ENCODE measurements around the gene BSN. TPM values are rescaled to one million over a fixed set of nuclear protein-coding genes. Genes with fewer than 3 reads are reported as not detected.

The BSN gene
- total RNA-seq, 1 donor from 2014 or later = 0.92 TPM

DNA sequence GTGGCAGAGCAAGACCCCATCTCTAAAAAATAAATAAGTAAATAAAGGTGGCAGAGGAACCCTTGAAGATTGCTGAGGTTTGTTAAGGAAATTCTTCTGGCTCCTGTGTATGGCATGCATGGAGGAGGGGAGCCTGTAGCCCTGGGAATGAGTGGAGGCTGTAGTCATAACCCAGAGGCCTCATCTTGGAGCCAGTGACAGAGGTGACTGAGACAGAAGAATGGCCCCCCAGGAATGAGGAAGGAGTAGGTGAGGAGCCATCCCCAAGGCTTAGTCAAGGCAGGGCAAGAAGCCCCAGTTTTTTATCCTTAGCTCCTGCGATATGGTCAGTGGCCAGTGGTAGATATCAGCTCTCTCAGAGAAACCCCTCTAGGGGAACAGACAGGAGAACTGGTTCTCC lies 46.5 kb downstream of the BSN start:
- no peak overlapping the region for H3K4me3 ChIP-seq (ENCODE audit: low read depth, low read length)
- TF ChIP-seq, protein P1, sequence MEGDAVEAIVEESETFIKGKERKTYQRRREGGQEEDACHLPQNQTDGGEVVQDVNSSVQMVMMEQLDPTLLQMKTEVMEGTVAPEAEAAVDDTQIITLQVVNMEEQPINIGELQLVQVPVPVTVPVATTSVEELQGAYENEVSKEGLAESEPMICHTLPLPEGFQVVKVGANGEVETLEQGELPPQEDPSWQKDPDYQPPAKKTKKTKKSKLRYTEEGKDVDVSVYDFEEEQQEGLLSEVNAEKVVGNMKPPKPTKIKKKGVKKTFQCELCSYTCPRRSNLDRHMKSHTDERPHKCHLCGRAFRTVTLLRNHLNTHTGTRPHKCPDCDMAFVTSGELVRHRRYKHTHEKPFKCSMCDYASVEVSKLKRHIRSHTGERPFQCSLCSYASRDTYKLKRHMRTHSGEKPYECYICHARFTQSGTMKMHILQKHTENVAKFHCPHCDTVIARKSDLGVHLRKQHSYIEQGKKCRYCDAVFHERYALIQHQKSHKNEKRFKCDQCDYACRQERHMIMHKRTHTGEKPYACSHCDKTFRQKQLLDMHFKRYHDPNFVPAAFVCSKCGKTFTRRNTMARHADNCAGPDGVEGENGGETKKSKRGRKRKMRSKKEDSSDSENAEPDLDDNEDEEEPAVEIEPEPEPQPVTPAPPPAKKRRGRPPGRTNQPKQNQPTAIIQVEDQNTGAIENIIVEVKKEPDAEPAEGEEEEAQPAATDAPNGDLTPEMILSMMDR (IDR thresholded peaks at IDR 0.05; ENCODE audit: insufficient read depth, low read length, poor library complexity, severe bottlenecking) = no peak
- DNase-seq (ENCODE audit: low read depth) = no peak
- H3K36me3 ChIP-seq (ENCODE audit: control insufficient read depth, insufficient read depth, low read length) = no peaks in the 10 kb centered on the region
- no peaks in the 10 kb centered on the region for H3K27me3 ChIP-seq (ENCODE audit: control insufficient read depth, insufficient read depth, low read length)

DNA sequence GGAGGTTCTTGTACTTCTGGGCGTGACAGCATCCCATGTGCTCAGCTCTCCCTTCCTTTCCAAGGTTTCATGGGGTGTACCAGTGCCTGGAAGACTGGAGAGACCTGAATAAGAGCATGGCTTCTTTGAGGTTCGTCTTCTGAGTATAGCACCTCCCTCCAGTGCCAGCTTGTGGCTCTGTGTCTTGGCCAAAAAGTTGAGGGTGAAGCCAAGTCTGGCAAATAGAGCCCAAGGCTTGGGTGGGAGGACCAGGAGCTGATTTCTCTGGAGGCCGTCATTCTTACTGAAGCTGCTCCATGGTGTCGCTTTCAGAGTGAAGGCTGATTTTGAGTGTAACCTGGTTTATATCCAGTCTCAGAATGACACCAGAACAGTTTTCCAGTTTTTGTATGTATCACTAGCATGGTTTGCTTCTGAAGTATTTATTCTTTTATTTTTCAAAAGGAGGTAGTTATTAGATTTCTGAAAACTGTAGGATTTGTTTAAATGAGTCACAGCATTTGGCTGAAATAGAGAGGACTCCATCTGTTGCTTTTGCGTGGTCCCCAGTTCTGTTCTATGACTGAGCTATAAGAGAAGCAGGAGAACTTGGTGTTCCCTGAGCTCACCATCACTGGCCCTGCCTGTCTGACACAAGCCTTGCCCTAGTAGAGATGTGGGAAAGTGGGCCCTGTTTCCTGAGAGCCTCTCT lies 47.2 kb downstream of the BSN start:
- DNase-seq (ENCODE audit: low read depth) = no peak
- TF ChIP-seq, protein P1 (IDR thresholded peaks at IDR 0.05; ENCODE audit: insufficient read depth, low read length, poor library complexity, severe bottlenecking) = no peak
- H3K27me3 ChIP-seq (ENCODE audit: control insufficient read depth, insufficient read depth, low read length) = no peaks in the 10 kb centered on the region
- H3K36me3 ChIP-seq (ENCODE audit: control insufficient read depth, insufficient read depth, low read length) = no peaks in the 10 kb centered on the region
- H3K4me3 ChIP-seq (ENCODE audit: low read depth, low read length) = no peak overlapping the region

DNA sequence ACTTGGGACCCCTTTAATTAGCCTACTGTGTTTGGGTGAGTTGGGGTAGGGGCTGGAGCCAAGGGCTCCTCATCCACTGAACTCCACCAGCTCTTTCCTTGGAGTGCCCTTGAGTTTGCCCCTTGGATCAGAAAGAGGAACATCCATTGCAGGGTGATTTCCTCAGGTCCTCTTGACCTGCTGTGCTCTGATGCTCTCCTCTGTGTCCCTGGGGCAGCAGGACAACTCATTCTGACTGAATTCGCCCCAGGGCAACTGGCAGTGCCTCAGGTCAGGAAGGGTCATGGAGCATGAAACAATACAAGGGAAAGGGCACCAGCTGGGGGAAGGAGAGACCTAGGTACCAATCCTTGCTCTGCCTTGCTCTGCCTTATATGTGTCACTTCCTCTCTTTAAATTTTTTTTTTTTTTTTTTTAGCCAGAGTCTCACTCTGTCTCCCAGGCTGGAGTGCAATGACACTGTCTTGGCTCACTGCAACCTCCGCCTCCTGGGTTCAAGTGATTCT lies 47.8 kb downstream of the BSN start:
- TF ChIP-seq, protein P1 (IDR thresholded peaks at IDR 0.05; ENCODE audit: insufficient read depth, low read length, poor library complexity, severe bottlenecking) = no peak
- DNase-seq (ENCODE audit: low read depth) = no peak
- no peak overlapping the region for H3K4me3 ChIP-seq (ENCODE audit: low read depth, low read length)
- no peaks in the 10 kb centered on the region for H3K27me3 ChIP-seq (ENCODE audit: control insufficient read depth, insufficient read depth, low read length)
- H3K36me3 ChIP-seq (ENCODE audit: control insufficient read depth, insufficient read depth, low read length) = no peaks in the 10 kb centered on the region

DNA sequence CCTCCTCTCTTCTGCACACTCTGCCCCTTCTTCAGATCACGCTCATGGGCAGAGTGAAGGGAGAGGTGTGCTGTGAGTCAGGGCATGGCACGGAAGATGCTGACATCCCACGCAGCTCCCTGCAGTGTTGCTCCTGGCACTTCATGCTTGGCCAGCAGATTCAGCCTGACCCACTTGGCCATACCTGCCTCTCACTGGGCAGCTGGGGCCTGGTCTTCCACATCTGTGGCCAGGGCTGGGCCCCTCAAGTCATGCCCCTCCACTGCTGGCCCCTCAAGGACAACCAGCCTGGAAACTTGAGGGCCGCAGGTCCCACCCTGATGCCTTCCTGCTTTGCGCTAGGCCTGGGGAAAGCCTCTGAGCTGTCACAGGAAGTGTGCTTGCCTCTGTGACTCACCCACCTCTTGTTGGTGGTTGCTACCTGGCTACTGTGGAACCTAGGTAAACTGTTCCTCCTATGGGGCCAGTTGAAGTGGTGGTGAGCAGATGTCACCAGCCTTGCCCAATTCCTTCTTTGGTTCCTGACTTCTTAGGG lies 48.7 kb downstream of the BSN start:
- no peak for DNase-seq (ENCODE audit: low read depth)
- TF ChIP-seq, protein P1 (IDR thresholded peaks at IDR 0.05; ENCODE audit: insufficient read depth, low read length, poor library complexity, severe bottlenecking) = no peak
- no peaks in the 10 kb centered on the region for H3K27me3 ChIP-seq (ENCODE audit: control insufficient read depth, insufficient read depth, low read length)
- H3K36me3 ChIP-seq (ENCODE audit: control insufficient read depth, insufficient read depth, low read length) = no peaks in the 10 kb centered on the region
- no peak overlapping the region for H3K4me3 ChIP-seq (ENCODE audit: low read depth, low read length)

DNA sequence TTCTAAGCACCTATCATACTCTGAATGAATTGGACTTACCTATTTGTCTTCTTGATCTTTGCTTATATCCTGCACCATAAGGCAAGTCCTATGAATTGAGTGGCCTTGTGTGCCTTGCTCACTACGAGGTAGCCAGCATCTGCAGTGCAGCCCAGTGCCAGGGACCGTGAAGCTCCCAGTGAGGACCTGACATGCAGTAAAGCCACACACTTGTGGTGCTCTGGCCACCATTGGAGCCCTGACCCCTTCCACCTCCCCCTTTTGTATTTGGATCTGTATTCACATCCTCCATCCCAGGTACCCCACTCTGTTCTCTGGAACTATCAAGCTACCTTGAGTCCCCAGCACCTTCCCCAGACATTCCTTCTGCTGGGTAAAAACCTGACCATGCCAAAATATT lies 52.1 kb downstream of the BSN start:
- TF ChIP-seq, protein P1 (IDR thresholded peaks at IDR 0.05; ENCODE audit: insufficient read depth, low read length, poor library complexity, severe bottlenecking) = no peak
- no peak for DNase-seq (ENCODE audit: low read depth)
- Histone ChIP-seq H3K27me3 (ENCODE audit: control insufficient read depth, insufficient read depth, low read length) (no peaks in the 10 kb centered on the region), H3K4me3 (ENCODE audit: low read depth, low read length) (no peak overlapping the region), H3K36me3 (ENCODE audit: control insufficient read depth, insufficient read depth, low read length) (no peaks in the 10 kb centered on the region)

Measured in kidney epithelial cell (primary cell).